Esophagus muscularis mucosa (tissue), 4 donors: Measurements from ENCODE around the gene PRR14.

Source experiments
- CTCF ChIP-seq, 3 experiments: fragments of 200-600 bp in 2 of 3; fragments of 450-650 bp in 1 of 3; sonication (generic) in 2 of 3; IDR thresholded peaks; one replicate each; pipeline ENCODE4 v1.5.1; 2017 to 2019; ENCODE audit warnings: antibody characterized with exemption in 3 of 3, mild to moderate bottlenecking in 2 of 3, moderate library complexity in 1 of 3
- EP300 ChIP-seq: sonication (generic); formaldehyde crosslinking; IDR thresholded peaks from one replicate; pipeline ENCODE4 v1.6.1; 2017; ENCODE audit warnings: antibody characterized with exemption
- POLR2AphosphoS5 ChIP-seq, 2 donors: sonication (generic); formaldehyde crosslinking; IDR thresholded peaks; one replicate each; pipeline ENCODE4 v1.6.1; 2017; ENCODE audit warnings: antibody characterized with exemption in 2 of 2

GRCh38 chr16:30688701-30689100, 37.9 kb downstream of the PRR14 start:
- TF ChIP-seq CTCF (IDR thresholded peaks at IDR 0.05) (no peak), EP300 (no peak), POLR2AphosphoS5 (IDR thresholded peaks at IDR 0.05) (no peak)
